Keratinocyte (primary cell): Measurements from ENCODE around the gene BMPR1B. TPM values are rescaled to one million over a fixed set of nuclear protein-coding genes. Genes with fewer than 3 reads are reported as not detected.
A peak's percentile ranks its signal among the peaks of the same experiment; 100 is the strongest.

Source experiments
- DNase-seq: peaks from one replicate; pipeline ENCODE4 v3.0.0-alpha.2; 2011; ENCODE audit warnings: low read depth, missing footprints, low spot score
- FAIRE-seq: peaks from 2 replicates; lab custom pipeline; 2011; peaks lifted over from hg19 to GRCh38; lab: Jason Lieb, UNC
- H2AFZ ChIP-seq: 2 replicates; pipeline ENCODE4 v1.6.0; 2012; ENCODE audit warnings: low read length, control low read depth, inconsistent platforms; ENCODE audit not compliant: control insufficient read depth
- H3K27ac ChIP-seq: 2 replicates; pipeline ENCODE4 v1.5.1; 2011; ENCODE audit warnings: low read length; ENCODE audit not compliant: control insufficient read depth, insufficient read depth
- H3K27me3 ChIP-seq: 3 replicates; pipeline ENCODE4 v1.6.0; 2011; ENCODE audit warnings: low read length; ENCODE audit not compliant: control insufficient read depth, insufficient read depth; ENCODE audit errors: extremely low read depth
- H3K36me3 ChIP-seq, 2 experiments: 2 replicates in 1 of 2; 3 replicates in 1 of 2; pipeline ENCODE4 v1.5.1; 2011; ENCODE audit warnings: low read length in 2 of 2, mild to moderate bottlenecking in 1 of 2; ENCODE audit not compliant: control insufficient read depth in 2 of 2, insufficient read depth in 2 of 2; ENCODE audit errors: extremely low read depth in 1 of 2
- H3K4me1 ChIP-seq: 3 replicates; pipeline ENCODE4 v1.5.1; 2011; ENCODE audit warnings: low read length; ENCODE audit not compliant: control insufficient read depth, insufficient read depth; ENCODE audit errors: extremely low read depth
- H3K4me2 ChIP-seq: 3 replicates; pipeline ENCODE4 v1.6.0; 2011; ENCODE audit warnings: low read depth, low read length; ENCODE audit not compliant: control insufficient read depth, insufficient read depth; ENCODE audit errors: extremely low read depth
- H3K4me3 ChIP-seq, 3 experiments: fragments of 200-600 bp in 1 of 3; sonication (generic) in 1 of 3; 2 replicates in 2 of 3; 3 replicates in 1 of 3; pipeline ENCODE4 v1.5.1; 2011 to 2016; ENCODE audit warnings: low read length in 3 of 3, mild to moderate bottlenecking in 3 of 3, control low read depth in 2 of 3, inconsistent platforms in 1 of 3, low read depth in 1 of 3, mixed read lengths in 1 of 3, mixed run types in 1 of 3, moderate library complexity in 1 of 3; ENCODE audit not compliant: control insufficient read depth in 2 of 3, insufficient read depth in 2 of 3; ENCODE audit errors: extremely low read depth in 1 of 3
- H3K79me2 ChIP-seq: 2 replicates; pipeline ENCODE4 v1.6.0; 2012; ENCODE audit warnings: low read length; ENCODE audit not compliant: control insufficient read depth, insufficient read depth
- H3K9ac ChIP-seq: 3 replicates; pipeline ENCODE4 v1.6.0; 2011; ENCODE audit warnings: low read length; ENCODE audit not compliant: control insufficient read depth, insufficient read depth; ENCODE audit errors: extremely low read depth
- H3K9me1 ChIP-seq: 3 replicates; pipeline ENCODE4 v1.6.0; 2011; ENCODE audit warnings: low read length; ENCODE audit not compliant: control insufficient read depth, insufficient read depth; ENCODE audit errors: extremely low read depth
- H3K9me3 ChIP-seq: 2 replicates; pipeline ENCODE4 v1.5.1; 2012; ENCODE audit warnings: low read depth, low read length; ENCODE audit not compliant: control insufficient read depth
- H4K20me1 ChIP-seq: 3 replicates; pipeline ENCODE4 v1.6.0; 2011; ENCODE audit warnings: low read length; ENCODE audit not compliant: control insufficient read depth, insufficient read depth; ENCODE audit errors: extremely low read depth
- CTCF ChIP-seq, 3 experiments: IDR thresholded peaks in 1 of 3; conservative IDR thresholded peaks in 1 of 3; optimal IDR thresholded peaks in 1 of 3; 2 replicates in 2 of 3; 3 replicates in 1 of 3; pipeline versions ENCODE3 to v1.5.1; 2011; ENCODE audit warnings: low read length in 3 of 3, mild to moderate bottlenecking in 3 of 3, moderate library complexity in 2 of 3, control low read depth in 1 of 3, inconsistent platforms in 1 of 3; ENCODE audit not compliant: insufficient read depth in 2 of 3; ENCODE audit errors: extremely low read depth in 1 of 3
- EZH2 ChIP-seq: IDR thresholded peaks from one replicate; pipeline ENCODE4 v1.6.1; 2012; ENCODE audit warnings: inconsistent platforms, mild to moderate bottlenecking, low read length, moderate library complexity
- dilution Hi-C: fragments of 300-500 bp; cut with MboI; formaldehyde crosslinking; loops from one replicate; pipeline ENCODE4 v1.7.0; 2020; ENCODE audit warnings: low sequenced_read_pairs; ENCODE audit not compliant: extremely low pct_ligation_motif_present
- polyA plus RNA-seq, 5 experiments: library from polyadenylated mRNA; depleted of rRNA in 3 of 5; stranded (reverse) in 3 of 5; stranded (forward) in 1 of 5; unstranded in 1 of 5; fragments of >200 nt; gene quantifications; 1 replicate in 1 of 5; 2 replicates in 3 of 5; 3 replicates in 1 of 5; pipeline versions ENCODE4 v1.2.1 to v1.2.3, GENCODE V29; 2011 to 2012; ENCODE audit warnings: missing spikeins in 2 of 5, low read depth in 1 of 5, low replicate concordance in 1 of 5

The BMPR1B gene
- polyA plus RNA-seq, 1 donor (not counting 4 experiments of a cell fraction or from before 2014, with no cell fraction given): 0.89 TPM

- H3K27me3 ChIP-seq: no peaks in the 10 kb centered on the region
- DNase-seq (no peak), FAIRE-seq (no peak)
- H3K27ac ChIP-seq: no peak overlapping the region
- no peaks in the 10 kb centered on the region for H3K9me3 ChIP-seq
- H2AFZ ChIP-seq: no peak overlapping the region
- H3K9ac ChIP-seq: no peak overlapping the region
- H3K4me1 ChIP-seq: no peaks in the 10 kb centered on the region
- H3K79me2 ChIP-seq: no peaks in the 10 kb centered on the region
- no peaks in the 10 kb centered on the region for H3K9me1 ChIP-seq
- dilution Hi-C loops: no loop called here
- no peaks in the 10 kb centered on the region for H4K20me1 ChIP-seq
- H3K36me3 ChIP-seq: no peaks in the 10 kb centered on the region
- H3K4me3 ChIP-seq: no peak overlapping the region
- TF ChIP-seq CTCF (optimal IDR thresholded peaks at IDR 0.05 in 1 of 3, IDR thresholded peaks at IDR 0.05 in 1 of 3, conservative IDR thresholded peaks at IDR 0.05 in 1 of 3; ENCODE audit: extremely low read depth in 1 of 3, insufficient read depth in 2 of 3, low read length in 3 of 3): no peak
- TF ChIP-seq EZH2: no peak
- H3K4me2 ChIP-seq: no peak overlapping the region
Observed at GRCh38 chr4:94890579-94890978, 132.8 kb downstream of the BMPR1B start.

DNA sequence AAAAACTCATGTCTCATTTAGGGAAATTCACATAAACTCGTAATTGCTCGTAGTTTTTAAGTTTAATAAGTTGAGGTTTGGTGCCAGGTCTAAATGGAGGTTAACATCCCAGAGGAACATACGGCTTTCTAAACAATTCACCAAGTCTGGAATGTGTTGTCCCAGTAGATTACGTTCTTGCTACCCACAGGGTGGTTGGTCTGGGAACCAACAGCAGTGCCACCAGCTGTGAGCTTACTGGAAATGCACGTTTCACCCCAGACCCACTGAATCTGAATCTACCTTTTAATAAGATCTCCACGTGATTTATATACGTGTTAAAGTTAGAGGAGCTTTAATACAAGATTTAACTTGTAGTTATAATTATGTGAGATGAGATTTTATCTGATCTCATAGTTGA, 134.3 kb downstream of the BMPR1B start:
- TF ChIP-seq EZH2: no peak
- peak; percentile 21 to 60 (median 23) for TF ChIP-seq CTCF (optimal IDR thresholded peaks at IDR 0.05 in 1 of 3, IDR thresholded peaks at IDR 0.05 in 1 of 3, conservative IDR thresholded peaks at IDR 0.05 in 1 of 3; ENCODE audit: extremely low read depth in 1 of 3, insufficient read depth in 2 of 3, low read length in 3 of 3)
- Histone ChIP-seq H3K4me1 (no peaks in the 10 kb centered on the region), H3K79me2 (no peaks in the 10 kb centered on the region), H2AFZ (no peak overlapping the region), H3K9me3 (no peaks in the 10 kb centered on the region), H3K9me1 (no peaks in the 10 kb centered on the region), H3K9ac (no peak overlapping the region), H3K4me3 (no peak overlapping the region), H3K27ac (no peak overlapping the region), H4K20me1 (no peaks in the 10 kb centered on the region), H3K36me3 (no peaks in the 10 kb centered on the region), H3K27me3 (no peaks in the 10 kb centered on the region), H3K4me2 (no peak overlapping the region)
- dilution Hi-C loops: no loop called here
- FAIRE-seq (no peak), DNase-seq (no peak)
